GM04503 (cell line): ENCODE measurements around the gene VPS16.
"Not testable (repeated sequence)": the region's sequence is repeated elsewhere in the genome, so short reads cannot be mapped to it uniquely, and the experiment has no call there.

Experiments used
- DNase-seq: peaks from one replicate; pipeline ENCODE4 v3.0.0-alpha.2; 2012; ENCODE audit warnings: low read depth

VPS16 gene

DNA sequence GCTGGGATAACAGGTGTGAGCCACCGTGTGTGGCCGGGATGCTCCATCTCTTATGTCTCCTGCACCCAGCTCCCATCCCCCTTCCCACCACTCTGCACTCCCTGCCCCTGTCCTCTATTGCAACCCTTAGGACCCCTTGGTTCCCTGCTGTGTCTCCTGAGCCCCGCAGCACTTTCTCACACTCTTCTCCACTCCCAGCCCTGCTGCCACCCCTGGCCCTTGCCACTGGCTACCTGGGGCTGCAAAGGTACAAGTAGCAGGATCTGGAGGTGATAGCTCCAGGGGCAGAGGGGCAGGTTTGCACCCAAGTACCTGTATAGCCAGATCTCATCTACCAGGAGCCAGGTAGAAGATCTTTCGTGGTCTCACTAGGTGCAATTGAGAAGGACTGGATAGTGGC is 33.5 kb upstream of the VPS16 start:
- DNase-seq = no peak

DNA sequence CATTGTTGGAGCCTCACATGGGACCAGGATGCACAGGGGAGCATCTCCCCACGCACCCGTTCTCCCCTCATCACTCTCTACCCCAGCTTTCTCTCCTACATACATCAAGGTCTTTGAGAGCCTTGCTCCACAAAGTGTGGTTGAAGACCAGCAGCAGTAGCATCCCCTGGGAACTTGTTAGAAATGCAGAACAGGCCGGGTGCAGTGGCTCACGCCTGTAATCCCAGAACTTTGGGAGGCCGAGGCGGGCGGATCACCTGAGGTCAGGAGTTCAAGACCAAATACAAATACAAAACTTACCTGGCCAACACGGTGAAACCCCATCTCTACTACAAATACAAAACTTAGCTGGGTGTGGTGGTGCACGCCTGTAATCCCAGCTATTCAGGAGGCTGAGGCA is 32.6 kb upstream of the VPS16 start:
- not testable (repeated sequence) for DNase-seq

DNA sequence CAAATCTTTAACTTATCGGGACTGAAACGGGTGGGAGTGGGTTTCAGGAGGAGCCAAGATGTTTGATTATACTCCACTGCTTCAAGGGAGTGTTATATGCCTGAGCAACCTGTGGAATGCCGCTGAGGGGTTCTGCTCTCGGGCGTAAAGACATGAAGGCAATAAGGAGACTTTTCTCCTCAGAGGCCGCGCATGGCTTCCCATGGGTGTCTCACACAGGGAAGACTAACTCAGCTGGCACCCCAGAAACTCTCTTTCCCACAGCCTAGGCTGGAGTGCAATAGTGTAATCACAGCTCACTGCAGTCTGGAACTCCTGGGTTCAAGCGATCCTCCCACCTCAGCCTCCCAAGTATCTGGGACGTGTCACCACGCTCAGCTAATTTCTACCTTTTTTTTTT is 30.9 kb upstream of the VPS16 start:
- no peak for DNase-seq

DNA sequence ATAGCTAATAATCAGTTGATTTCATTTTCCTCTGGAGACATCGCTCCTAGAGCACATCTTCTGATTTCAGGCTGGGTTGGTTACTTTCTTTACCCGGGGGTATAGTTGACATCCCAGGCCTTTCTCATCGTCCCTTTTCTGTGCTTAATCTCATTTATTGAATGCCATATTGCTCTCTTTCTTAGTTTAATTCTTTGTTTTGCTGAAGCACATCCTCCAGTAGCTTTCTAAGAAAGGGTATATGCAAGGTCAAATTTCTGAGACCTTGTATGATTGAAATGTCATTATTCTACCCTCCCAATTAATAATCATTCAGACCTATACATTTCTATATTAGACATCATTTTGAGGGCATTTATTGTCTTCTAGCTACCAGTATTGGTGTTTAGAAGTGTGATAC is 28.4 kb upstream of the VPS16 start:
- DNase-seq = no peak

DNA sequence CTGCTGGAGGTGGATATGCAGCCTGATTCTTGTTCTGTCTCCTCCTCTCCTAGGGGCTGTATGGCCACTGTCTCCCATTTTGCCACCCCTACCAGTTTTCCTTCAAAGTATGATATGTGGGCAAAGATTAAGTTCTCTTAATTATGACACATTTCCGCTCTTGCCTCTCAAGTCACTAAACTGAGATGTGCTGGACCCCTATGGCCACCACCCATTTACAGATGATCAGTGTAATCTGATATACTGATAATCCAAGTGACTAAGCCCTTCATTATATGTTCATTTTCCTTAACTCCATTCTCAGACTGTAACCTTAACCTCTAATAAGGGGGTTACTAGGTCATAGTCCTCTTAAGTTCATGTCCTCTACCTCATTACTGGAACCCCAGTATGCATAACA is 26.5 kb upstream of the VPS16 start:
- no peak for DNase-seq

DNA sequence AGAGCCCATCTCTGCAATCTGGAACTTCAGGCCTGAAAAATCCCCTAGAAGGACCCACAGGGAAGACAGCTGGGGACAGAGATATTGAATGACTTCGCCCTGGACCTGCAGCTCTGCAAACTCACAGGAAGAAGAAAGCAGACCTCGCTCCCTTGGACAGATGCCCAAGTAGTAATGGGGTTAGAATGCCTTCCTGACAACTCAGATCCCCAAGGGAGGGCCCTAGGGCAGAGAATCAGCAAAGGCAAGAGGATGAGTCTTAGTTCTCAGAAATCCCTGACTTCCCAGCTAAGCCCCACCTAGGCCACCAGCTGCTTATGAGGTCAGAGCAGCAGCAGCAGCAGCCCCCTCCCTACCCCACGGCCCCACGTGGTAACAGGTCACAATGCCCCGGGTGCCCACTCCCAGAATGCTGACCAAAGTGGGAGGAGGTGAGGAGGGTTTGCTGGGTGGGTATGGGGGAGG is 25.9 kb upstream of the VPS16 start, which contains the start of gene C20orf141:
C20orf141 (plus strand) TSS at position 401 of the 465 bp plus-strand sequence. CDS start 198 bp downstream, outside the sequence.
- peak; percentile 97 for DNase-seq

DNA sequence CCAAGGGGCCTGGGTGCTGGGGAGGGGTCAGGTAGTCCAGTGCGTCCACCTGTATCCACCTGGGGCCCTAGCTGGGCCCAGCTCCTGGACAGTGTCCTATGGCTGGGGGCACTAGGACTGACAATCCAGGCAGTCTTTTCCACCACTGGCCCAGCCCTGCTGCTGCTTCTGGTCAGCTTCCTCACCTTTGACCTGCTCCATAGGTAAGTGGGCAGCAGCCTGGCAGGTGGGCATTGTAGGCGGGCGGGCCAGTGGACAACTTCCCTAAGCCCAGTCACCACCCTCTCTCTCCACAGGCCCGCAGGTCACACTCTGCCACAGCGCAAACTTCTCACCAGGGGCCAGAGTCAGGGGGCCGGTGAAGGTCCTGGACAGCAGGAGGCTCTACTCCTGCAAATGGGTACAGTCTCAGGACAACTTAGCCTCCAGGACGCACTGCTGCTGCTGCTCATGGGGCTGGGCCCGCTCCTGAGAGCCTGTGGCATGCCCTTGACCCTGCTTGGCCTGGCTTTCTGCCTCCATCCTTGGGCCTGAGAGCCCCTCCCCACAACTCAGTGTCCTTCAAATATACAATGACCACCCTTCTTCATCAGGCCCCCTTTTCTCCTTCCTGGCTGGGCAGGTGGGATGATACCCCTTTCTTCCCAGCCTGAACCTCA is 25.2 kb upstream of the VPS16 start:
- DNase-seq = no peak

DNA sequence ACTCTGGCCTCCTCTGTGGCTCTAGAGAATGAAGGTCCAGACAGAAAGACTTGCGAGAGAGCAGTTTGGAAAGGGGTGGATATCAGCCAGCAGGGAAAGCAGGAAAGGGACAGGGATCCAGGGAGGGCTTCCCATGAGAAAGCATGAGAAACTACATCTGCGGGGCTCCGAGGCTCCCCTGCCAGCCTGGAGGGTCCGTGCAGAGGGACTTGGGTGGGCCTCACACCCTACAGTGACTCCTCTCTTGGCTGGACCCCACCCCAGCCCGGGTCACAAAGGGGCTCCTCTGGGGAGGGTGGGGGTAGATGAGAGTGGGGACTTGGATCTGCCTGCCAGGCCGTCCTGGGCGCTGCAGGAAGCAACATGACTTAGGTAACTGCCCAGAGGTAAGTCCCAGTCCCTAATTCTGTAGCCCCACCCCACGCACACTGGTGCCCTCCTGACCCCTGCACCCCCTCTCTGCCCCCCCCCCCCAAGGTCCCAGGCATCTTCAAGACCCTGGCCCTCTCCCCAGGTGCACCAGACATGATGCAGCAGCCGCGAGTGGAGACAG is 24.4 kb upstream of the VPS16 start, which contains the start of gene TMEM239:
TMEM239 (plus strand) TSS at position 335 of the 553 bp plus-strand sequence; CDS start at position 526, 191 bp downstream.
- DNase-seq = no peak

DNA sequence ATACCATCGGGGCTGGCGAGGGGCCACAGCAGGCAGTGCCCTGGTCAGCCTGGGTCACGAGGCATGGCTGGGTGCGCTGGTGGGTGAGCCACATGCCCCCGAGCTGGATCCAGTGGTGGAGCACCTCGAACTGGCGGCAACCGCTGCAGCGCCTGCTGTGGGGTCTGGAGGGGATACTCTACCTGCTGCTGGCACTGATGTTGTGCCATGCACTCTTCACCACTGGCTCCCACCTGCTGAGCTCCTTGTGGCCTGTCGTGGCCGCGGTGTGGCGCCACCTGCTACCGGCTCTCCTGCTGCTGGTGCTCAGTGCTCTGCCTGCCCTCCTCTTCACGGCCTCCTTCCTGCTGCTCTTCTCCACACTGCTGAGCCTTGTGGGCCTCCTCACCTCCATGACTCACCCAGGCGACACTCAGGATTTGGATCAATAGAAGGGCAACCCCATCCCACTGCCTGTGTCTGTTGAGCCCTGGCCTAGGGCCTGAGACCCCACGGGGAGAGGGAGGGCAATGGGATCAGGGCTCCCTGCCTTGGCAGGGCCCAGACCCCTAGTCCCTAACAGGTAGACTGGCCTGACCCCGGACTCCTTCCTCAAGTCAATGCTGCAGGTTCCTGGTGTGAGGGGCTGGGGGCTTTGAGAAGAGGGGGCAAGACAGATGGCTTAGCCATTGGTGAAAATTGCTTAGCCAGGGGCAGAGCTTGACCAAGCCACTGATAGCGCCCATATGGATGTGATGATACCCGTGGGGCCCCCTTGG is 23.8 kb upstream of the VPS16 start:
- no peak for DNase-seq

DNA sequence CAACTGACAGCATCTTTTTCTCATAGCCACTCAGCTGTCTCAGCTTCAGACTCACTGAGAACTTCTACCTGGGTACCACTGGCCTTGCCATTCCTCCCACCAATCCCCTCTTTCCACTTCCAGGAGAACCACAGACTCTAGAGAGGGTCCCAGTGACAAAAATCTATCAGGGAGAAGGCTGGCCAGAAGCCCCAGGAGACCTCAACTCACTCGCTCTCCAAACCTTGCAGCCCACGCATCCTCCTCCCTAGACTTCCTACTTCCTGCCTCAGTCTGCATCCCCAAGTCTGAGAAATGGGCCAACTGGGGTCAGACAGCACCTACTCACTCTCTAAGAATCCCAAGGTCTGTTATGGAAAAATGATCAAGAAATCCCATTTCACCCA is 23.2 kb upstream of the VPS16 start:
- no peak for DNase-seq

DNA sequence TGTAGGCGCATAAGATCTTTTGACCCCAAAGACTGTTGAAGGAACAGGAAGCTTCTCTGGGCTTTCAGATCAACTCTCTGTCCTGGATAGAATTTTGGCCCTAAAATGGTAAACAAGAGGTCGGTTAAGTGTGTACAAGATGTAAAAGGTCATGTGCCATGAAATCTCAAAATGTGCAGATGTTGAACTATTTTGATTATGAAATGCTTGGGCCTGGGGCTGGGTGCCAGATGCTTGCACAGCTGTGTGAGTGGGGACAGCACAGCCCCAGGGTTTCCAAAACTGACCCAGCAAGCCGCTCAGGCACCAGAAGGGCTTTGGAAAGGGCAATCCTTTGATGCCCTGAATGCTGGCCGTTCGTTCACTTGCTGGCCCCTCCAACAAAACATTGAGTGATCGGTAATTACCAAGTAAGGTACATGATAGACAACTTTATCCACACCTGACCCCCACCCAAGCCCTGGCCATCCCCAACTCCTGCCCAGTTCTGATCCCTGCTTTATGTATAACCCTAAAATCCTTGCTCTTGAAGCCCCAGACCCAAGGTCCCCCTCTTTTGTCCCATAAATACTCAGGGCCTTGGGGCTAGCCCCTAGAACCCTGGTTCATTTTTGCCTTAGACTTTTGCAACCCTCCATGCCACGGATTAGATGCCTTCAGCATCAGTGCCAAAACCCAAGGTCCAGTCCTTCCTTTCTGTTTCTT is 22.5 kb upstream of the VPS16 start:
- no peak for DNase-seq

DNA sequence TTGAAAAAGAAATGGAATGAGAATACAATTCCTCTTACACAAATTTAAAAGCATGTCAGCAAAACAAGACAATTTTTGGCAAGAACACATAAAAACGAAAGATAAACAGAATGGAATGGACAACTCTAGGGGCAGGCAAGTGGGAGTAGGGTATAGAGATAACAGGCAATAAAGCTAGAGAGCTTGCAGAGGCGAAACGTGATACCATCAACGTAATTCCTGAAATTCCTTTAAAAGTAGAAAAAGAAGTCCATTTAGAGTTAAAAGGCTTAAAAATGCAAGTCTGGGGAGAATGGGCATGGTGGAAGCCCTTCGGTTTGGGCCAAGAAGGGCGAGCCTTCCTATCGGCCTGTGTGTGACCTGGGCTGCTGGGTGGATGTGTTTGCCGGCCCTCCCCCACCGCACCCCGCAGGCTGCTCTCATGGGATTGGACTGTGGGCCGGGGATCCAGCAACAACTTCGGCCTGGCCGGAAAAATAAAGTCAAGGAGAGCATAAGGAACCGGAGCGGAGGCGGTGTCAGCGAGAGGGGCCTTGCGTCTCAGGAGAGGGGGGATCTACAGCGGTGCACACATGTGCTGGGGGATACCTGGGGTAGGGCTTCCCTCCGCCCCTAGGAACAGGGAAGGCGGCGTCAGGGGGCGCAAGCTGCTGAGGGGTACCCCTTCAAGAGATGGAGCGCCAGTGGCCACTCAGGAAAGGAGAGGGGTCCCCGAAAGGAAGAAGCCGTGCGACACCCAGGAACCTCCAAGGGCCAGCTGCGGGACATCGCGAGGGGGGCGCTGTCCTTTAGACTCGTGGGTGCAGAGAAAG is 20.3 kb upstream of the VPS16 start:
- DNase-seq = no peak

DNA sequence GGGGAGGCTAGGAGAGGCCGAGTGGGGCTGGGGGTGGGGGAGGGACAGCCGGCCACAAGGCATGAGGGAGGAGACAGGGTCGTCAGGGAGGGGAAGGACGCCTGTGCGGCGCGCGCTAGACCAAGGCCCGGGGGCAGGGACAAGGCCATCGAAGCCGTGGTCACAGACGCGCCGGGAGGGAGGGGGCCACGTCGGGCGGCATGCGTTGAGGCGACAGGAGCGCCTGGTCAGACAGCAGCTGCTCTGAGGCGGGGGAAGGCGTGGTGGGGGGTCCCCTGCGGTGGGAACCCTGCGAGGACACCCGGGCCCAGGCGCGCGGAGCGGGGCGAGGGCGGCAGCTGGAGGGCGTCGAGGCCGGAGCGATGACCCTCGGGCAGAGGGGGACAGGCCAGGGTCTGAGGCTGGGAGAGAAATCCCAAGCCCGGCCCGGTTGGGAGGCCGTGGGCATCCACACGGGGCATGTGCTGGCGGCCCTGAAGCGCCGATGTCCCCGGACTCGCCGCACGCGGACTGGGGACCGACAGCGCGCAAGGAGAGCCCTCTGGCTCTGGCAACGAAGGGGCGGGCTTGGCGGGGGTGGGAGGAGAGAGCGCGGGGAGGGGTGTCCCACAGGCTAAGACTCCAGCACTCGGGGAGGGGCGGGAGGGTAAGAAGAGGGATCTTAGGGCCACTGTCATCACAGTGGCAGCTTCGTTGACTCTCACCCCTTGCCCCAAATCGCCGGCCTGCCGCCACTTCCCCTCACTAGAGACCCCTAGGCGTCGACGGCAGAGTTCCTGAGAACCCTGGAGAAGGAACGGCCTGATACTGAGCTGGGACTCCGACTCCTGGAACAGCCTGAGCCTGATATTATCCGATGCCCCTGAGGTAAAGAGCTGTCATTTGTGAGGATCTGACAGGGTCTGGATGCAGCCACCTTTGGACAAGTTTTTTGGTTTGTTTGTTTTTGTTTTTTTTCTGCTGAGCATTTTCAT is 19.4 kb upstream of the VPS16 start:
- no peak for DNase-seq

DNA sequence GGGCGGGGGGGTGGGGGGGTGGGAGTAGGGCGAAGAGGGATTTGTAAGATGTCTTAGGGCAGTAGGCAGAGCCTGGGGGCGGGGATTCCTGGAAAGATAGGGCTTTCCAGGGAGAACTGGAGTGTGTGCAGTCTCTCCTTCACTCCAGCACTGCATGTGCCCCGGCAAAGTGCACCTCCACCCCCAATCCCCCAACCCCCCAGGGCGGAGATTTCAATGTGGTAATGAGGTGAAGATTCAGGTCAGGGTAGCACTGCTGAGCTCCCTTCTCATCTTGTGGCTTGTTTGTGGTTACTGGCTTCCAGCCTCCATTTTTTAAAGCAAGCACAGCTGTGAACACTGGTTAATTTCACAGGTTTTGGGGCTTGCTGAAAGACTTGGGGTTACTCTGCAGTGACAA is 18.5 kb upstream of the VPS16 start:
- no peak for DNase-seq

DNA sequence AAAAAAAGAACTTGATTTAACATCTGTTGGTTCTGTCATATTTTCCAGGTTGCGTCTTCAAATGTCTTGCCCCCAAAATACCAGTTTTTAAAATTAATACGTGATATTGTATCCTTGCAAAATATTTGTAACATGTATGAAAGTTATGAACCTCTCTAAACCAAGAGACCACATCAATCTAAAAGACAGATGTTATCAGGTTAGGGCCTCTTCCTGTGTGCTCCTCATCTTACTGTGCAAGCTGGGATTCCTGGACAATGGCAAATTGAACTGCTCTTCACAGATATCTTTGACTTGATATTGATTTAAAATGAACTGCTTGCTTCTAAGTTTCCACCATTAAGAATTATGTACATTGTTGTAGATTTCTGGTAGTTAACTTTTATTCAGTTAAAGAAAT is 14.8 kb upstream of the VPS16 start:
- no peak for DNase-seq

DNA sequence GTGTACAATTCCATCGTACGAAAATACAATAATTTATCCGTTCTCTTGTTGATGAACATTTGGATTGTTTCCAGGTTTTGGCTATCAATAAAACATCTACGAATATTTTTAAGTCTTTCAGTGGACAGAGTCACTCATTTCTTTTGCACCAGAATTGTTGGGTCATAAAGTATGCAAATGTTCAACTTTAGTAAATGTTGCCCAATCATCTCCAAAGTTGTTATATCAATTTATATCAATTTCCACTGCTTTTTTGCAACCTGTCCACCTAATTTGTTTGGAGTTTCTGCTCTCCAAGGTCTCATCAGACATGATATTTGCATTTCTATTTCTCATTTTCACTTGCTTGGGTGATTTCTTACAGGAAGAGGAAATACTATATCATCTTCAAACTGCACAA is 13.9 kb upstream of the VPS16 start:
- no peak for DNase-seq

DNA sequence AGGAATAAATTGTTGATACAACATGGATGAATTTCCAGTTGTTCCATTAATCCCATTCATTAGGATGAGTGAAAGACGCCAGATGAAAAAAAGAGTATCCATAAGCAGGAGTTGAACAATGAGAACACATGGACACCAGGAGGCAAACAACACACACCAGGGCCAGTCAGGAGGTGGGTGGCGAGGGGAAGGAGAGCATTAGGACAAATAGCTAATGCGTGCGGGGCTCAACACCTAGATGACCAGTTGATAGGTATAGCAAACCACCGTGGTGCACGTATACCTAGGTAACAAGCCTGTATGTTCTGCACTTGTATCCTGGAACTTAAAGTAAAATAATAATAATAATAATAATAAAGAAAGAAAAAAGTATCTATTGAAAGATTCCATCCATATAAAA is 11.2 kb upstream of the VPS16 start:
- no peak for DNase-seq

DNA sequence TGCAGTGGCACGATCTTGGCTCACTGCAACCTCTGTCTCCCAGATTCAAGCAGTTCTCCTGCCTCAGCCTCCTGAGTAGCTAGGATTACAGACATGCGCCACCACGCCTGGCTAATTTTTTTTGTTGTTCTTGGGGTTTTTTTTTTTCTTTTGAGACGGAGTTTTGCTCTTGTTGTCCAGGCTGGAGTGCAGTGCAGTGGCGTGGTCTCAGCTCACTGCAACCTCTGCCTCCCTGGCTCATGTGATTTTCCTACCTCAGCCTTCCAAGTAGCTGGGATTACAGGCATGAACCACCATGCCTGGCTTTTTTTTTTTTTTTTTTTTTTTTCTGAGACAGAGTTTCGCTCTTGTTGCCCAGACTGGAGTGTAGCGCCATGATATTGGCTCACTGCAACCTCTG is 9.3 kb upstream of the VPS16 start:
- not testable (repeated sequence) for DNase-seq

DNA sequence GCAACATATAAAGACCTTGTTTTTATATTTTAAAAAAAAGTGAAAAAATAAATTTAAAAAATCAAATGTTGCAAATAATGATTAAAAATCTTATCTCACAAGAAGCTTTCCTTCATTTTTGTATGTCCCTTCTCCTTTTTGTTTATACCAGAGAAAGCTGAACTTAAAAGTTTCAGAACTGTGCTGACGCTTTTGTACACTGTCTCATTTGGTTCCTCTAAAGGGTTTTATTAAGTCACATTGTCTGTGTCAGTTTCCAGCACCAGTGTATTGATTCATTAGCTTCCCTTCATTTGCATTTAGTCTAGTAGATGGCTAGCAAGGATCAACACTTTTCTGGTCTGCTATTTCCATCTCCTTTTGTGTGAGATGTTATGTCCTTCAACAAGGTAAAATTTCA is 6.8 kb upstream of the VPS16 start:
- no peak for DNase-seq

DNA sequence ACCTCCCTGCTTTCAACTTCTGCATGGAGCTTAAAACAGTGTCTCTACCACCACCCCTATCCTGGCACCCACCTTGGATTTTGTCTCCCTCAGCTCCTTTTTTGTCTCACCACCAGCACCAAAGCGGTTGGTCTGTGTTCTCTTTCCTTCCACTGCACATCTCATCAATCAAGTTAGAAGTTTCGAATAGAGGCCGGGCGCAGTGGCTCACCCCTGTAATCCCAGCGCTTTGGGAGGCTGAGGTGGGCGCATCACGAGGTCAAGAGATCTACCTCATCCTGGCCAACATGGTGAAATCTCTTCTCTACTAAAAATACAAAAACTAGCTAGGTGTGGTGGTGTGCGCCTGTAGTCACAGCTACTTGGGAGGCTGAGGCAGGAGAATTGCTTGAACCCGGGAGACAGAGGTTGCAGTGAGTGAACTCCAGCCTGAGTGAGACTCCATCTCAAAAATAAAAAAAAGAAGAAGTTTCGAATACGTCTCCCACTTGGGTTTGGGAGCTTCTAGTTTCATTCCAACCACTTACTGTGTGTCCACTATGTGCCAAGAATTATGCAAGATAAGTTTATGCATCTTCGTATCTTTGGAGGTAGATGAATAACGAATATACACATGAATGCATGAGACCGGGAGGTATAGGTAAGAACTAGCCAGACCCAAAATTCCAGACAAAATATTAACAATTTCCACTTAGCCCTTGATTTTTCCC is 6.0 kb upstream of the VPS16 start:
- DNase-seq = no peak
